Measurements from ENCODE around the gene SNX13.

SNX13 gene

GRCh38 chr7:17782216-17782549, 158.1 kb downstream of the SNX13 start:
- no peak for TF ChIP-seq CTCF (IDR thresholded peaks at IDR 0.05; ENCODE audit: insufficient read depth, low read length)
- TF ChIP-seq POLR2AphosphoS5 (IDR thresholded peaks at IDR 0.05; ENCODE audit: low read depth), result no peak
- TF ChIP-seq REST (IDR thresholded peaks at IDR 0.05; ENCODE audit: insufficient replicate concordance, low read depth), result no peak
- TF ChIP-seq GABPA (IDR thresholded peaks at IDR 0.05; ENCODE audit: low read depth), result no peak
- no peak for TF ChIP-seq SPI1 (IDR thresholded peaks at IDR 0.05; ENCODE audit: borderline replicate concordance, low read depth)
- no peak for DNase-seq (ENCODE audit: low read depth in 1 of 2, low spot score in 1 of 2)
- Histone ChIP-seq H3K27ac (replicated peaks) (no peak overlapping the region), H3K4me3 (replicated peaks; ENCODE audit: insufficient read depth, low read length) (no peak overlapping the region), H3K27me3 (ENCODE audit: insufficient read depth, poor library complexity, severe bottlenecking) (no peaks in the 10 kb centered on the region)

DNA sequence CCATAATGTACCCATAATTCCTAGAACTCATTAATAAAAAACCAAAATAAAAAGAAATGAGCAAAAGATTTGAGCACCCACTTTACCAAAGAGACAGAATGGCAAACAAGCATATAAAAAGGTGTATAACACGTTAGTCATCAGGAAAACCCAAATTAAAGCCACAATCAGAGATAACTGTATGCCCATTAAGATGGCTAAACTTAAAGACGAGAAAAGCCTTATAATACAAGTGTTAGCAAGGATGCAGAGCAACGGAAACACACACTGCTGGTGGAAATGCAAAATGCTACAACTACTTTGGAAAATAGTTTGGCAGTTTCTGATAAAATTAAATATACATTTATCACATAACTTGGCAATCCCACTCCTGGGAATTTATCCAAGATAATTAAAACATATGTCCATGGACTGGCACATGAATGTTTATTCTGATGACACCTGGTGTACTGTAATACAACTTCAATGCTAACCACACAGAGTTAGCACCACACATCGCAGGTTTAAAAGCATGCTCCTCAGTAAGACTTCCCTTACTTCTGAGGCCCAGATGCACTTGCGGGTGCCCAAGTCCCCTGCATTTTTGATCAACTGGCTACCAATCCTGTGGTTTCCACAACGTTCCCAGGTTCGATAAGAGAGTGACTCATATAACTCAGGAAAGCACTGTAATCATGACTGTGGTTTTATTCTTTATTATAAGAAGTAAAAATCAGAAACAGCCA, 158.6 kb downstream of the SNX13 start:
- TF ChIP-seq POLR2AphosphoS5 (IDR thresholded peaks at IDR 0.05; ENCODE audit: low read depth), result no peak
- no peak for TF ChIP-seq GABPA (IDR thresholded peaks at IDR 0.05; ENCODE audit: low read depth)
- no peak for TF ChIP-seq REST (IDR thresholded peaks at IDR 0.05; ENCODE audit: insufficient replicate concordance, low read depth)
- no peak for TF ChIP-seq CTCF (IDR thresholded peaks at IDR 0.05; ENCODE audit: insufficient read depth, low read length)
- TF ChIP-seq SPI1 (IDR thresholded peaks at IDR 0.05; ENCODE audit: borderline replicate concordance, low read depth), result no peak
- H3K4me3 ChIP-seq (replicated peaks; ENCODE audit: insufficient read depth, low read length), result no peak overlapping the region
- no peak overlapping the region for H3K27ac ChIP-seq (replicated peaks)
- no peak for DNase-seq (ENCODE audit: low read depth in 1 of 2, low spot score in 1 of 2)
- no peaks in the 10 kb centered on the region for H3K27me3 ChIP-seq (ENCODE audit: insufficient read depth, poor library complexity, severe bottlenecking)

DNA sequence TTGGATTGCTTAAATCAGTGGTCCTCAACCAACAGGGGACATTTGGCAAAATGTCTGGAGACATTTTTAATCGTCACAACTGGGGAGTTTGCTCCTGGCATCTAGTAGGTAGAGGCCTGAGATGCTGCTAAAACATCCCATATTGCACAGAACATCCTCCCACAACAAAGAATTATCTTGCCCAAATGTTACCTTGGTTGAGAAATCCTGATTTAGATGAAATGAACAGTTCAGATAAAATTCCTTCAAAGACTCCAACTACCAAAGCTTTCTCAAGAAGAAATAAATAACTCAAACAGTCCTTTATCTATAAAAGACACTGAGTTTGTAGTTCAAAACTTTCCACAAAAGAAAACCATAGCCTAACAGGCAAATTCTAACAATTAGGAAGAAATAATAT, 160.9 kb downstream of the SNX13 start:
- TF ChIP-seq POLR2AphosphoS5 (IDR thresholded peaks at IDR 0.05; ENCODE audit: low read depth) (no peak), GABPA (IDR thresholded peaks at IDR 0.05; ENCODE audit: low read depth) (no peak), SPI1 (IDR thresholded peaks at IDR 0.05; ENCODE audit: borderline replicate concordance, low read depth) (no peak), CTCF (IDR thresholded peaks at IDR 0.05; ENCODE audit: insufficient read depth, low read length) (no peak), REST (IDR thresholded peaks at IDR 0.05; ENCODE audit: insufficient replicate concordance, low read depth) (no peak)
- Histone ChIP-seq H3K27ac (replicated peaks) (no peak overlapping the region), H3K4me3 (replicated peaks; ENCODE audit: insufficient read depth, low read length) (no peak overlapping the region), H3K27me3 (ENCODE audit: insufficient read depth, poor library complexity, severe bottlenecking) (no peaks in the 10 kb centered on the region)
- no peak for DNase-seq (ENCODE audit: low read depth in 1 of 2, low spot score in 1 of 2)

All from HL-60 (cell line).